GM18858 (cell line): ENCODE data around the gene PRDM1.
A peak's percentile ranks its signal among the peaks of the same experiment; 100 is the strongest.
"Not testable (repeated sequence)": the region's sequence is repeated elsewhere in the genome, so short reads cannot be mapped to it uniquely, and the experiment has no call there.

Source experiments
- ATAC-seq: cut with Tn5 transposase; IDR thresholded peaks from one replicate; pipeline ENCODE4 v1.9.1; 2021; ENCODE audit not compliant: unreplicated experiment

The PRDM1 gene

GRCh38 chr6:106134906-106135634, 48.9 kb downstream of the PRDM1 start:
- ATAC-seq: no peak

- ATAC-seq: no peak
These were observed 49.9 kb downstream of the PRDM1 start for GRCh38 chr6:106135911-106136571.

GRCh38 chr6:106136845-106137244, 50.7 kb downstream of the PRDM1 start:
- ATAC-seq: no peak

- no peak for ATAC-seq
These were observed 52.0 kb downstream of the PRDM1 start for GRCh38 chr6:106138151-106138550.

- peak; percentile 80 for ATAC-seq
These were observed 55.5 kb downstream of the PRDM1 start for GRCh38 chr6:106141441-106142237.

- ATAC-seq: no peak
These were observed 56.8 kb downstream of the PRDM1 start for GRCh38 chr6:106142876-106143431.

DNA sequence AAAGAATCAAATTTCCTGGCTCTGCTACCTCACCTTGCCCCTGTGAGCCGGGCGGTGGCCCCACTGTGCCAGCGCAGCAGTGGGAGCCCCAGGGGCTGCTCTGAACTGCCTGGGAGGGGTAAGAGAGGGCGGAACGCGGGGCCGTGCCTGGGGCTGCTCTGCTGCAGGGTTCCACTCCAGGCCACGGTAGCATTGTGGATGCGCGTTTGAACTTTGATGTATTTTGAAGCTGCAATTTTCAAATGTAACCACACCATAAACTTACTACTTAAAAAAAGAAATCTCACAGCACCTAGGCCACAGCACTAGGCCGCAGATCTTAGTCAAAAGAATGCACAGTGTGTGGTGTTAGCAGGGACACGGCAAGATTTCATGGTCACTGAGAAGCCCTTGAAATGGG, 57.5 kb downstream of the PRDM1 start:
- no peak for ATAC-seq

DNA sequence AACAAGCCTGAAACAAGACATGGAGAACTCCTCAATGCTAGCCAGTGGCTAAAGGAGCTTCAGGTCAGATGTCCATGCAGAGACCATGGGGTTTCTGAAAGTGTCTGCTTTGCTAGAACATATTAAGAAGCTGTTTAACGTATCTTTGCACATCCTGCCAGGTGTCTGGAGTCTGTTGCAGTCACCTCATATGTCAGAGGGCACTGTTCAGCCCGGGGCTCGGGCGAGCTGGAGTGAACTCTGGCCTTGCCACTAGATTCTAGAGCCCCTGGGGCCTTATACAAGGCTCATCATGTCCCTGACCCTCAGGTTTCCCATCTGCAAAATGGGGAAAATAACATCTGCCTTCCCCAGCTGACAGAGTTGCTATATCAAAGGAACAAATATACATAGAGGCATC, 59.0 kb downstream of the PRDM1 start:
- no peak for ATAC-seq

DNA sequence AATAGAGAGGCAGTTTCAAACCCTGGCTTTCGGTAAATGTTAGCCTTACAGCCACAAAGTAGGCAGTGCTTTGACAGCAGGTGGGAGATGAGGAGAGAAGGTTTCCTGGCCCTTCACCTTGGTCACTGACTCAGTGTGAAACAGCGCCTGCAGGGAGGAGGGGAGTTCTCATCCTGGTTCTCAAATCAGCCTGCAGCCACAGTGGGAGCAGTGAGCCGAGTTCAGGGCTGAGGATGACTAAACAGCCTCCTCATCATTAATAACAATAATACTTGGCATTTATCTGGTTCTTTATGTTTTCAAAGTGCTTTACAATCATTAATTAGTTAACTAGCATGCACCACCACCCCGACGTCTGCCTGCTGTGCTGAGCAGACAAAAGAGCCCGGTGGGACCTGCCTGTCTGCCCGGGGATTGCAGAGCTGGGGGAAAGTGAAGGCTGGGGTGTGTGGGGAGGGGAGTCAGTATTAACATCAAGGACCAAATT, 59.6 kb downstream of the PRDM1 start:
- ATAC-seq: no peak

DNA sequence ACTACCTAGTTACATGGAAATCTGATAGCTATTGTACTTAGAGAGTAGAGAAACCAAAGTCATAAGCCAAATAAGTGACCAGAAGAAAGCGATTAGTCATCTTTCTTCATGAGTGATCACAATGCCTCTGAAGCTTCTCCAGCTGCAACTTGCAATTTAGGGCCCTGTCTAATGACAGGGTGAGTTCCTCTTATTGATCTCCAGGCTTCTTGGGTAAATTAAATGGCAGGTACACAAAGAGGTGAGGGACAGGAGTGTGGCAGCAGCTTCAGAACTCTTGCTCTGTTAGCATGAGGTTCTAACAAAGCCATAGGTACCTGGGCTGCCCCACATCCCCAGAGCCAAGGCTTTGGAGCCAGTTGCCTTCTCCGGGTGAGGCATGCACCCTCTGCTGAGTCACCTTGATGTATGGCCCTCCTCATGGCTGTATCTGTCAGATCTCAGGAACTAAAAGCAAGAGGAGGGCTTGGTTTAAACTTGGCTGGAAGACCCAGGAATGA, 60.8 kb downstream of the PRDM1 start:
- peak; percentile 58 for ATAC-seq

- ATAC-seq: no peak
These were observed 61.3 kb downstream of the PRDM1 start for GRCh38 chr6:106147476-106147875.

- no peak for ATAC-seq
These were observed 63.4 kb downstream of the PRDM1 start for GRCh38 chr6:106149472-106150069.

GRCh38 chr6:106152476-106152875, 66.3 kb downstream of the PRDM1 start:
- ATAC-seq: not testable (repeated sequence)

GRCh38 chr6:106152952-106153351, 66.8 kb downstream of the PRDM1 start:
- ATAC-seq: no peak

GRCh38 chr6:106154326-106154725, 68.2 kb downstream of the PRDM1 start:
- ATAC-seq: no peak

- no peak for ATAC-seq
These were observed 69.2 kb downstream of the PRDM1 start for GRCh38 chr6:106155219-106155830.

- no peak for ATAC-seq
These were observed 70.3 kb downstream of the PRDM1 start for GRCh38 chr6:106156413-106156812.

GRCh38 chr6:106156863-106157262, 70.7 kb downstream of the PRDM1 start:
- no peak for ATAC-seq

GRCh38 chr6:106158816-106159215, 72.7 kb downstream of the PRDM1 start:
- ATAC-seq: no peak
